Fibroblast of skin of right biceps (primary cell): ENCODE results near the gene SIRPD.
"Not testable (repeated sequence)": the region's sequence is repeated elsewhere in the genome, so short reads cannot be mapped to it uniquely, and the experiment has no call there.

Experiments used
- DNase-seq: peaks from one replicate; pipeline ENCODE4 v3.0.0-alpha.2; 2013

The SIRPD gene

GRCh38 chr20:1536893-1537730 is 20.4 kb downstream of the SIRPD start:
- DNase-seq, result no peak

DNA sequence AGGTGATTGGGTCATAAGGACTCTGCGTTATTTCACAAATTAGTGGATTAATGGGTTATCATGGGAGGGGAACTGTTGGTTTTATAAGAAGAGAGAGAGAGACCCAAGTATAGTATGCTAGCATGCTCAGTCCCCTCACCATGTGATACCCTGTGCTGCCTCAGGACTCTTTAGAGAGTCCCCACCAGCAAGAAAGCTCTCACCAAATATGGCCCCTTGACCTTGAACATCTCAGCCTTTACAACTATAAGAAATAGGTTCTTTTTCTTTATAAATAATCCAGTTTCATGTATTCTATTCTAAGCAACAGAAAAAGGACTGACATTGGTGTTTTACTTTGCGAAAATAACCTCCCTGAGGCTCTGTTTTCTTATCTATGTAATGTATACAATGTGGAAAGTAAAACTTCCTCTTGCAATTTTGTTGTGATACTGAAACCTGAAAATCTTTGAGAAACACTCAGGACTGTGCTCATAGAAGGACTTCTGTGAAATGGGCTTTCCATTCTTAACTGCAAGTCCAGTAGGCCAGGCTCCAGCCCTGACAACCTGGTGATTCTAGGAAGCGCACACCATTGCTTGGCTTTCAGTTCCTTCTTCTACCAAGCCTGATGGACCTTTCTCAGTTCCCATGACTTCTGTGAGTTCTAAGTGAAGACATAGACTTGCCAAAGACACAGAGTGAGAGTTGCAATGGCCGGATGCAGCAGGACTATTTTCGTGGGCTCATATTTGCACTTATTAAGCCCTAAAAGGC is 21.9 kb downstream of the SIRPD start:
- DNase-seq, result no peak

DNA sequence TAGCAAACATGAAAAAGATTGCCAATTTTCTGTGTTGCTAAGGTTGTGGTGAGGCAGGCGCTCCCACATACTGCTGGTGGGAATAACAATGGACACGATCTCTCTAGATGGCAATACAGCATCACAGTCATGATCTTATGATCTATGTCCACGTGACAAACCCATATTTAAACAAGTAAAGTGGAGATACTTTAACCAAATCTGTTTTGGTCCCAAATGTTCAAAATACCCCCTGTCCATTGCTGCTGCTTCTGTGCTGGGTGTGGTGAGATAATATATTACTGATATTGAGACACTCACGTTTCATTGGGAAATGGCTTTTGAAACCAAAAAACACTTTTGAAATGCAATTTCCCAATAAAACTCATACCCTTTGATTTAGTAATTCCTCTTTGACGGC is 23.0 kb downstream of the SIRPD start:
- DNase-seq, result no peak

- DNase-seq, result no peak
These were observed 24.4 kb downstream of the SIRPD start for GRCh38 chr20:1533059-1533458.

DNA sequence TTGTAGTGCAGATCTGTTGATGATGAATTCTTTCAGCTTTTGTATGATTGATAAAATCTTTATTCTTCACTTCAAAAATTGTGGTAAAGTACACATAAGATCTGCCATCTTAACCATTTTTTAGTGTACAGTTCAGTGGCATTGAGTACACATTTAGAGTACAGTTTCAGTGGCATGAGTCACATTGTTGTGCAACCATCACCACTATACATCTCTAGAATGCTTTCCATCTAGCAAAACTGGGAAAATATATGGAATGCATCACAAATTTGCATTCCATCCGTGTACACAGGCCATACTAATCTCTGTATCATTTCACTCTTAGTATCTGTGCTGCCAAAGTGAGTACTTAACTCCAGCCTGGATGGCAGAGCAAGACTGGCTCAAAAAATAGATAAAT is 28.7 kb downstream of the SIRPD start:
- DNase-seq, result peak; percentile 25

GRCh38 chr20:1527923-1528322 is 29.6 kb downstream of the SIRPD start:
- no peak for DNase-seq

DNA sequence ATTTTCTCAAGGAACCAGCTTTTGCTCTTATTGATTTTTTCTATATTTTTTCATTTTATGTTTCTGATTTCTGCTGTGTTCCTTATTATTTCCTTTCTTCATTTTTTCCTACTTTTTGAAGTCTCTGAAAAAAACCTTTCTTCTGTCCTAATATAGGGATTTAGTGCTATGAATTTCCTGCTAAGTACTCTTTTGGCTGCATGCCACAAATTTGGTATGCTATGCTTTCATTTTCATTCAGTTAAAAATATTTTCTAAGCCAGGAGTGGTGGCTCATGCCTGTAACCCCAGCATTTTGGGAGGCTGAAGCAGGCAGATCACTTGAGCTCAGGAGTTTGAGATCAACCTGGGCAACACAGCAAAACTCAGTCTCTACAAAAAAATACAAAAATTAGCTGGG is 30.6 kb downstream of the SIRPD start:
- no peak for DNase-seq

DNA sequence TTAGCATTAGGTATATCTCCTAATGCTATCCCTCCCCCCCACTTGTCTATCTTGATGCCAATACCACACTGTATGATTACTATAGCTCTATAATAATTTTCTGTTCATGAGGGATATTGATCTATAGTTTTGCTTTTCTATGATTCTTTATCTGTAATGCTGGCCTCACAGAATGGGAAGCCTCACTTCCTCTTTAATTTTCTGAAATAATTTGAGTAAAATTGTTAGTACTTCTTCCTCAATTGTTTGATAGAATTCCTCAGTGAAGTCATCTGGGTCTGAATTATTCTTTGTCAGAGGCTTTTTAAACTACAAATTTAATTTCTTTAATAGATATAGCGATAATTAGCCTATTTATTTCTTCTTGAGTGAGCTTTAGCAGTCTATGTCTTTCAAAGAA is 31.2 kb downstream of the SIRPD start:
- no peak for DNase-seq

- no peak for DNase-seq
These were observed 33.5 kb downstream of the SIRPD start for GRCh38 chr20:1524004-1524403.

- DNase-seq, result no peak
These were observed 40.5 kb downstream of the SIRPD start for GRCh38 chr20:1517010-1517409.

DNA sequence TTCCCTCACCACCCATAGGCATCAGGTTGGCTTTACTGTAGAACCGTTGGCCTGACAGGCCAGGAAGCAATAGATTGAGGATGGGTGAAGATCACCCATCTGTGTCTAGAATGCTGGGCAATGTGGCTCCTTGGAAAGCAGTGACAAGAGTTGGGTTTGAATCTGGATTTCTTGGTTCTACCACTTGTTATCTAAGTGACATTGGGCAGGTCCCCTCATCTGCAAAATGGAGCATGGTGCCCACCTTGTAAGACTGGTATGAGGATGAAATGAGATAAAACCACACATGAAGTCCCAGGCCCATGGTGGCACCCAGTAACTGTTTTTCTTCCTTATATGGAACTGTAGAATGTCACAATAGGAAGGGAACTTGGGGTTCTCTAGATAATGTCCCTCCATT is 43.7 kb downstream of the SIRPD start:
- DNase-seq, result no peak

- DNase-seq, result no peak
These were observed 48.3 kb downstream of the SIRPD start for GRCh38 chr20:1509237-1509636.

GRCh38 chr20:1508574-1508973 is 48.9 kb downstream of the SIRPD start:
- no peak for DNase-seq

DNA sequence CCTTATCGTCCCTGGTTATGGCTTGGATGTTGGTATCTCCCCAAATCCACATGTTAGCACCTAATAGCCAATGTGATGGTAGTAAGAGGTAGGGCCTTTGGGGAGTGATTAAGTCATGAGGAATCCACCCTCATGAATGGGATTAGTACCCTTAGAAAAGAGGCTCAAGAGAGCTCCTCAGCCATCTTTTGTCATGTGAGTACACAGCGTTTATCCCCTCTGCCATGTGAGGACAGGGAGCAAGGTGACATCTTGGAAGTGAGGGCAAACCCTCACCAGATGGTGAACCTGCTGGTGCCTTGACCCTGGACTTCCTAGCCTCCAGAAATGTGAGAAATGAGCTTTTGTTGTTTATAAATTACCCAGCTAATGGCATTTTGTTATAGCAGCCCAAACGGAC is 50.2 kb downstream of the SIRPD start:
- DNase-seq, result no peak

DNA sequence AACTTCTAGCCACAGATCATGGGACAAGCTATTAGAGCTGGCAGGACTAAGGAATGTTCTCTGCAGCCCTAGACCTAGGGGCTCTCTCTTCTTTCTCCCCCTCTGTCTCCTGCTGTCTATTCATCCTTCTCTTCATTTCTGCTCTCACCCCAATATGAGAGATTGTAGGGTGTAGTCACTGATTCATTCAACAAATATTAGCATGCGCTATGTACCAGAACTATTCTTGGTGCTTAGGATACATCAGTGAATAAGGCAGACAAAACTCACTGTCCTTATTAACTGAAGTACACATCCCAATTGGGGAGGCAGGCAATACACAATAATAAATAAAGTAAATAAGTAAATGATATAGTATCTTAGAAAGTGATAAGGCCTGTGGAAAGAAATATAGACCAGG is 51.6 kb downstream of the SIRPD start:
- DNase-seq, result no peak

GRCh38 chr20:1505361-1505760 is 52.1 kb downstream of the SIRPD start:
- no peak for DNase-seq

- DNase-seq, result peak; percentile 83
These were observed 53.8 kb downstream of the SIRPD start for GRCh38 chr20:1503564-1504227.

DNA sequence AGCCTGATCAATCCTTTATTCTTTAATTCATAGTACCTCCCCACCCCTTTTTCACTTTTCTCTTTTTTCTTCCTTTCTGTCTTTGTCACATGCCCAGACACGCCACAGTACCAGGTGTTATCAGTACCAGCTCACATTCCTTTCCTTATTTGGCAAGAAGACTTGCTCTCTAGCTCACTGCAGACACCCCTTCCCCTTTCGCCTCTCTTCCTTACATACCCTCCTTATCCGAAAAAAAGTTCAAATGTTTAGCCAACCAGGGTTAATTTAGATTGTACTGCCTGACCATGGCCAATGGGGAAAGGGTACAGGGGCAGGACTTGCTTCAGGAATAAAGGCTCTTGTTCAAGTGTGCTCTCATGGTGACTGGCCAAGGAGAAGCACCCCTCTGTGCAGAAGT is 57.0 kb downstream of the SIRPD start:
- DNase-seq, result no peak

DNA sequence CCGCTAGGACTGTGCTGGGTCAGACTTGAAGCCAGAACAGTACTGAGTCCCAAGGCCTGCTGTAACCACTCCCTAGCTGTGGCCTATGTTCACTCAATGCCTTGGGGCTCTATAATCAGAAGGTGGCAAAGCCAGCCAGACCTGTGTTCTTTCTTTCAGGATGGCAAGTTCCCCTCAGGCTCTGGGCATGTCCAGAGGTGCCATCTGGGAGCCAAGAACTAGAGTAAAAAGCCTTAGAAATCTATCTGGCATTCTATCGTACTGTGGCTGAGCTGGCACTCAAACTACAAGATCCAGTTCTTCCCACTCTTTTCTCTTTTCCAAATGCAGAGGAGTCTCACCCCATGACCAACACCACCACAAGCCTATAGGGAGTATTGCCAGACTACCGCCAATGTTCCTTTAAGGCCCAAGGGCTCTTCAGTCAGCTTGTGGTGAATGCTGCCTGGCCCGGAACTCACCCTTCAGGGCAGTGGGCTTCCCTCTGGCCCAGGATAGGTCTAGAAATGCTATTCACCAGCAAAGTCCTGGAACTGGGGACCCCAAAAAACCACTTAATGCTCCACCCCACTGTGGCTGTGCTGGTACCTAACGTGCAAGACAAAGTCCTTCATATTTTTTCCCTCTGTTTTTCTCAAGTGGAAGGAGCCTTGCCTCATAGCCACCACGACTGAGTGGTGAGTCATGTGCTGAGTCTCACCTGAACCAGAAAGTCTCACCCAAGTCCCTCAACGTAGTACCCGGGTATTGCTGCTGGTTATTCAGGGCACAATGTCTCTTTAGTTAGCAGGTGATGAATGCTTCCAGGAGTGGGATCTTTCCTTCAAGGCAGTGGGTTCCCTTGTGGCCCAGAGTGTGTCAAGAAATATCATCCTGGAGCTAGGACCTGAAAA is 57.7 kb downstream of the SIRPD start:
- no peak for DNase-seq

DNA sequence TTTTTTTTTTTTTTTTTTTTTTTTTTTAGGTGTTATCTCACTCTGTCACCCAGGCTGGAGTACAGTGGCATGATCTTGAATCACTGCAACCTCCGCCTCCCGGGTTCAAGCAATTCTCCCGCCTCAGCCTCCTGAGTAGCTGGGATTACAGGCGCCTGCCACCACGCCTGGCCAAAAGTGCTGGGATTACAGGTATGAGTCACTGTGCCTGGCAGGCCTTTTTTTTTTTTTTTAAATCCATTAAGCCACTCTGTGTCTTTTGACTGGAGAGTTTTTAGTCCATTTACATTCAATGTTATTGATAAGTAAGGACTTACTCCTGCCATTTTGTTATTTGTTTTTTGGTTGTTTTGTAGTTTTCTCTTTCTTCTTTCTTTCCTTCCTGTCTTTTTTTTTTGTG is 60.1 kb downstream of the SIRPD start:
- DNase-seq, result not testable (repeated sequence)

- DNase-seq, result no peak
These were observed 60.6 kb downstream of the SIRPD start for GRCh38 chr20:1496930-1497329.

- no peak for DNase-seq
These were observed 63.1 kb downstream of the SIRPD start for GRCh38 chr20:1494436-1494835.

DNA sequence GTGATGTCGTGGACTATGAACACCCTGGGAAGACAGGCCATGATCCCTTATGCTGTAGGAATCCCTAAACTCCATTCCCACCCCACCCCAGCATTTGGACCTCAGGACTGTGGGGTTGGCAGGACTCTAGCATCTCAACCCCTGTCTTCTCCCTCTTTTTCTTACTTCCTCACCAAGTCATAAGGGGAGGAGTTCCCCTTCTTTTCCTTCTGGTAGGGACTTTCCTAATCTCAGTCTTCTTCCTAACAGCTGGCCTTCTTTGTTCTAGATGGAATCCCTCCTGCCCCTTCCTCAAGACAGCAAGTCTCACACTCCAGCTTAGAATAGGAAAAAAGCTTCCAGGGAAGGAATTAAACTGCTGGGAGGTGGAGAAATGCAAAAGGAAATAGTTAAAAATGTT is 64.0 kb downstream of the SIRPD start:
- no peak for DNase-seq
